ENCODE results near the gene PTPRM. TPM values are rescaled to one million over a fixed set of nuclear protein-coding genes. Genes with fewer than 3 reads are reported as not detected.

PTPRM gene
- total RNA-seq, 1 experiment from 2014 or later, result 42.3 TPM

- Mint-ChIP-seq H3K36me3 (ENCODE audit: insufficient read depth, unreplicated experiment) (no peaks in the 10 kb centered on the region), H3K9me3 (ENCODE audit: low read depth, unreplicated experiment) (no peaks in the 10 kb centered on the region), H3K27me3 (ENCODE audit: unreplicated experiment) (no peaks in the 10 kb centered on the region), H3K4me3 (ENCODE audit: low read depth, unreplicated experiment) (no peak overlapping the region), H3K4me1 (ENCODE audit: low read depth, unreplicated experiment) (no peaks in the 10 kb centered on the region), H3K27ac (ENCODE audit: unreplicated experiment) (no peak overlapping the region)
- intact Hi-C loops (cut with micrococcal nuclease; ENCODE audit: unreplicated experiment), result no loop called here
- BruUV-seq (replicated peaks), result no TSS peak
- no peak for DNase-seq
- no peak for TF ChIP-seq CTCF (IDR thresholded peaks at IDR 0.05; ENCODE audit: unreplicated experiment)
- CTCF ChIA-PET, result interaction anchor here (1.0 kb wide), 1 partner anchor 10 kb away, joined by 4 read pairs; no protein-coding TSS in a partner anchor
Measured at GRCh38 chr18:8283891-8284585, 716.9 kb downstream of the PTPRM start.

- intact Hi-C loops (cut with micrococcal nuclease; ENCODE audit: unreplicated experiment), result no loop called here
- H3K4me1 Mint-ChIP-seq (ENCODE audit: low read depth, unreplicated experiment), result no peaks in the 10 kb centered on the region
- BruUV-seq (replicated peaks), result no TSS peak
Measured at GRCh38 chr18:8286303-8286702, 719.2 kb downstream of the PTPRM start.

GRCh38 chr18:8287196-8287885 lies 720.2 kb downstream of the PTPRM start:
- no peaks in the 10 kb centered on the region for H3K9me3 Mint-ChIP-seq (ENCODE audit: low read depth, unreplicated experiment)
- no peak for DNase-seq
- H3K27ac Mint-ChIP-seq (ENCODE audit: unreplicated experiment), result no peak overlapping the region
- intact Hi-C loops (cut with micrococcal nuclease; ENCODE audit: unreplicated experiment), result no loop called here
- BruUV-seq (replicated peaks), result no TSS peak
- no peak for TF ChIP-seq CTCF (IDR thresholded peaks at IDR 0.05; ENCODE audit: unreplicated experiment)
- H3K4me3 Mint-ChIP-seq (ENCODE audit: low read depth, unreplicated experiment), result no peak overlapping the region
- no peaks in the 10 kb centered on the region for H3K4me1 Mint-ChIP-seq (ENCODE audit: low read depth, unreplicated experiment)
- no peaks in the 10 kb centered on the region for H3K36me3 Mint-ChIP-seq (ENCODE audit: insufficient read depth, unreplicated experiment)
- CTCF ChIA-PET, result interaction anchor here (0.7 kb wide), 1 partner anchor 54 kb away, joined by 3 read pairs; no protein-coding TSS in a partner anchor
- H3K27me3 Mint-ChIP-seq (ENCODE audit: unreplicated experiment), result no peaks in the 10 kb centered on the region

More at GRCh38 chr18:8286303-8286702, 719.2 kb downstream of the PTPRM start:
- Mint-ChIP-seq H3K36me3 (ENCODE audit: insufficient read depth, unreplicated experiment) (no peaks in the 10 kb centered on the region), H3K27ac (ENCODE audit: unreplicated experiment) (no peak overlapping the region), H3K9me3 (ENCODE audit: low read depth, unreplicated experiment) (no peaks in the 10 kb centered on the region), H3K4me3 (ENCODE audit: low read depth, unreplicated experiment) (no peak overlapping the region), H3K27me3 (ENCODE audit: unreplicated experiment) (no peaks in the 10 kb centered on the region)
- TF ChIP-seq CTCF (IDR thresholded peaks at IDR 0.05; ENCODE audit: unreplicated experiment), result no peak
- CTCF ChIA-PET, result no interaction called here
- DNase-seq, result no peak

GRCh38 chr18:8288472-8289195 lies 721.5 kb downstream of the PTPRM start:
- intact Hi-C loops (cut with micrococcal nuclease; ENCODE audit: unreplicated experiment), result no loop called here
- no peaks in the 10 kb centered on the region for H3K4me1 Mint-ChIP-seq (ENCODE audit: low read depth, unreplicated experiment)
- no peaks in the 10 kb centered on the region for H3K9me3 Mint-ChIP-seq (ENCODE audit: low read depth, unreplicated experiment)
- H3K4me3 Mint-ChIP-seq (ENCODE audit: low read depth, unreplicated experiment), result no peak overlapping the region
- no TSS peak for BruUV-seq (replicated peaks)
- CTCF ChIA-PET, result no interaction called here
- no peak overlapping the region for H3K27ac Mint-ChIP-seq (ENCODE audit: unreplicated experiment)
- TF ChIP-seq CTCF (IDR thresholded peaks at IDR 0.05; ENCODE audit: unreplicated experiment), result no peak
- H3K36me3 Mint-ChIP-seq (ENCODE audit: insufficient read depth, unreplicated experiment), result no peaks in the 10 kb centered on the region
- DNase-seq, result no peak
- H3K27me3 Mint-ChIP-seq (ENCODE audit: unreplicated experiment), result no peaks in the 10 kb centered on the region

All from Calu3 (cell line).